ENCODE data around the gene EPHA2. TPM values are rescaled to one million over a fixed set of nuclear protein-coding genes. Genes with fewer than 3 reads are reported as not detected.

EPHA2 gene
- total RNA-seq, 1 donor = 21.0 TPM

DNA sequence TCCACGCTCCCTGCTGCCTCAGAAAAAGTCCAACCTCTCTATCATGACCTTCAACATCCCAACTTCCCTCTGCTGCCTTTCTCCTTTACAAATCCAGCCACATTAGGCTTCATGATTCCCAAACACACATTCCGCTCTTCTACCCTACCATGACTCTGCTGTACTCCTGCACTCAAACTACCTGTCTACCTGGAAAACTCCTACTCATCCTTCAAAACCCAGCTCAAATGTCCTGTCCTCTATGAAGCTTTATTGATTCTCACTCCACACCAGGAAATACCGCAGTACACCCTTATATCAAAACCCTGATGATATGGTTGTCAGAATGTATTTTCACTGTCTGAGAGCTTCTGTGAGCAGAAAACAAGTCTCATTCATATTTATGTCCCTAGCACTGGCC is 47.7 kb upstream of the EPHA2 start:
- H3K27ac ChIP-seq (ENCODE audit: low read depth, low read length) = no peak overlapping the region
- no peaks in the 10 kb centered on the region for H4K20me1 ChIP-seq (ENCODE audit: insufficient read depth, low read length)
- no peak overlapping the region for H2AFZ ChIP-seq (ENCODE audit: low read length)
- TF ChIP-seq, protein P1, sequence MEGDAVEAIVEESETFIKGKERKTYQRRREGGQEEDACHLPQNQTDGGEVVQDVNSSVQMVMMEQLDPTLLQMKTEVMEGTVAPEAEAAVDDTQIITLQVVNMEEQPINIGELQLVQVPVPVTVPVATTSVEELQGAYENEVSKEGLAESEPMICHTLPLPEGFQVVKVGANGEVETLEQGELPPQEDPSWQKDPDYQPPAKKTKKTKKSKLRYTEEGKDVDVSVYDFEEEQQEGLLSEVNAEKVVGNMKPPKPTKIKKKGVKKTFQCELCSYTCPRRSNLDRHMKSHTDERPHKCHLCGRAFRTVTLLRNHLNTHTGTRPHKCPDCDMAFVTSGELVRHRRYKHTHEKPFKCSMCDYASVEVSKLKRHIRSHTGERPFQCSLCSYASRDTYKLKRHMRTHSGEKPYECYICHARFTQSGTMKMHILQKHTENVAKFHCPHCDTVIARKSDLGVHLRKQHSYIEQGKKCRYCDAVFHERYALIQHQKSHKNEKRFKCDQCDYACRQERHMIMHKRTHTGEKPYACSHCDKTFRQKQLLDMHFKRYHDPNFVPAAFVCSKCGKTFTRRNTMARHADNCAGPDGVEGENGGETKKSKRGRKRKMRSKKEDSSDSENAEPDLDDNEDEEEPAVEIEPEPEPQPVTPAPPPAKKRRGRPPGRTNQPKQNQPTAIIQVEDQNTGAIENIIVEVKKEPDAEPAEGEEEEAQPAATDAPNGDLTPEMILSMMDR (IDR thresholded peaks at IDR 0.05; ENCODE audit: extremely low read depth, low read depth, low read length) = no peak
- H3K36me3 ChIP-seq (ENCODE audit: insufficient read depth, low read length) = no peaks in the 10 kb centered on the region
- H3K9me3 ChIP-seq (ENCODE audit: low read depth, low read length) = no peaks in the 10 kb centered on the region
- H3K27me3 ChIP-seq (ENCODE audit: insufficient read depth, low read length) = no peaks in the 10 kb centered on the region
- no peak overlapping the region for H3K4me3 ChIP-seq (ENCODE audit: insufficient read depth, low read length)
- DNase-seq (ENCODE audit: insufficient read length, low spot score, missing footprints) = peak; percentile 27
- H3K79me2 ChIP-seq (ENCODE audit: insufficient read depth, low read length) = no peaks in the 10 kb centered on the region
- H3K4me2 ChIP-seq (ENCODE audit: insufficient read depth, low read length) = no peak overlapping the region
- H3K4me1 ChIP-seq (ENCODE audit: insufficient read depth, low read length) = peaks cover 8% of the 10 kb centered on the region

DNA sequence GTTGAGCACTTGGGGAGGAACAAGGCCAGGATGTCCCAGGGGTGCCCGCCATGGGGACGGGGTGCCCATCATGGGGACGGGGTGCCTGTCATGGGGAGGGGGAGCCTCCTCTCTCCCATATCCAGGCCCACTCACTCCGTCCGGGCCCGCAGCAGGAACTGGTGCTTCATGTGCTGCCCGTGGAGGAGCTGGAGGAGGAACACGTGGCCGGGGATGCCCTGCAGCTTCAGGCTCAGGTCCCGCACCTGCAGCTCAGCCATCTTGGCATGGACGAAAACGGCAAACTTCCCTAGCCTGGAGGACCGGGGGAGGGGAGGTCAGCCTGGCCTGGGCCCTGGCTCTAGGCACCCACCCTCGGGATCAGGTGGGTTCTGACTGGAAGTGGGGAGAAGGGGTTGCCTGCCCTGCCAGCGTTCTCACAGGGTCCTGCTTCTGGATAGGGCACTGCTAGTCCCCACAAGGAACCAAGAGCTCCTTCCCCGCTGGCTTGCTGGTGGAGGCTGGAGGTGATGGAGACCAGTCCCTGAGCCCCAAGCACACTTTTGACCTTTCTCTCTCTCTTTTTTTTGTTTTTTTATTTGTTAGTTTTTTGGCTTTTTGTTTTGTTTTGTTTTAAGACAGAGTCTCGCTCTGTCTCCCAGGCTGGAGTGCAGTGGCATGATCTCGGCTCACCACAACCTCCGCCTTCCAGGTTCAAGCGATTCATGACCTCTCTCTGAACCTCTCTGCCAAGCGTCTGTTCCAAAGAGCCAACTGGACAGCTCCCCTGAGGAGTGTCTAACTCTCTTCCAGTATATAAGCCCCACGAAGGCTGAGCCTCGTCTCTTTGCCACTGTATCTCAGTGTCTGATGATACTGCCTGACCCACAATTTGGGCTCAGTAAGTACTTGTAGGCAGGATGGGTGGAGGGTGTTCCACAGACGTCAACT is 46.7 kb upstream of the EPHA2 start:
- Histone ChIP-seq H2AFZ (ENCODE audit: low read length) (no peak overlapping the region), H3K36me3 (ENCODE audit: insufficient read depth, low read length) (no peaks in the 10 kb centered on the region), H4K20me1 (ENCODE audit: insufficient read depth, low read length) (no peaks in the 10 kb centered on the region), H3K27ac (ENCODE audit: low read depth, low read length) (no peak overlapping the region), H3K9me3 (ENCODE audit: low read depth, low read length) (no peaks in the 10 kb centered on the region), H3K4me2 (ENCODE audit: insufficient read depth, low read length) (no peak overlapping the region), H3K4me1 (ENCODE audit: insufficient read depth, low read length) (peaks cover 8% of the 10 kb centered on the region), H3K4me3 (ENCODE audit: insufficient read depth, low read length) (no peak overlapping the region), H3K79me2 (ENCODE audit: insufficient read depth, low read length) (no peaks in the 10 kb centered on the region), H3K27me3 (ENCODE audit: insufficient read depth, low read length) (no peaks in the 10 kb centered on the region)
- peak; percentile 39 for DNase-seq (ENCODE audit: insufficient read length, low spot score, missing footprints)
- TF ChIP-seq, protein P1 (IDR thresholded peaks at IDR 0.05; ENCODE audit: extremely low read depth, low read depth, low read length) = no peak

DNA sequence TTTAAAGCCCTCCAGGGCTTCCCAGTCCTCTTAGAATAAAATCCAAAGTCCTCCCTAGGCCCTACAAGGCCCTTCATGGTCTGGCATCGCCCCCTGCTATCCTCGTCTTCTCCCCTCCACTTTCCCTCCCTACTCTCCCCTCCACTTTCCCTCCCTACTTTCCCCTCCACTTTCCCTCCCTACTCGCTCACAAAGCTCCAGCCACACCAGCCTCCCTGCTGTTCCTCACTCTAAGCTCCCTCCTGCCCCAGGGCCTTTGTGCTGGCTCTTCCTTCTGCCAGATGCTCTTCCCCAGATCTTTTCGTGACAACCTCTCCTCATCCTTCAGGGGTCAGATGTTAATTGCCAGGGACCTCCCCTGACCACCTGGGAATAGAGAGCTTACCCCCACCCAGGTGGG is 43.8 kb upstream of the EPHA2 start:
- H3K4me3 ChIP-seq (ENCODE audit: insufficient read depth, low read length) = no peak overlapping the region
- no peak overlapping the region for H3K4me2 ChIP-seq (ENCODE audit: insufficient read depth, low read length)
- no peaks in the 10 kb centered on the region for H3K9me3 ChIP-seq (ENCODE audit: low read depth, low read length)
- no peaks in the 10 kb centered on the region for H3K36me3 ChIP-seq (ENCODE audit: insufficient read depth, low read length)
- H3K79me2 ChIP-seq (ENCODE audit: insufficient read depth, low read length) = no peaks in the 10 kb centered on the region
- no peaks in the 10 kb centered on the region for H3K27me3 ChIP-seq (ENCODE audit: insufficient read depth, low read length)
- no peak for DNase-seq (ENCODE audit: insufficient read length, low spot score, missing footprints)
- TF ChIP-seq, protein P1 (IDR thresholded peaks at IDR 0.05; ENCODE audit: extremely low read depth, low read depth, low read length) = no peak
- H2AFZ ChIP-seq (ENCODE audit: low read length) = no peak overlapping the region
- H3K4me1 ChIP-seq (ENCODE audit: insufficient read depth, low read length) = no peaks in the 10 kb centered on the region
- no peaks in the 10 kb centered on the region for H4K20me1 ChIP-seq (ENCODE audit: insufficient read depth, low read length)
- no peak overlapping the region for H3K27ac ChIP-seq (ENCODE audit: low read depth, low read length)

GRCh38 chr1:16199157-16199501 is 43.3 kb upstream of the EPHA2 start:
- no peaks in the 10 kb centered on the region for H3K79me2 ChIP-seq (ENCODE audit: insufficient read depth, low read length)
- no peaks in the 10 kb centered on the region for H3K27me3 ChIP-seq (ENCODE audit: insufficient read depth, low read length)
- DNase-seq (ENCODE audit: insufficient read length, low spot score, missing footprints) = peak; percentile 0
- H3K9me3 ChIP-seq (ENCODE audit: low read depth, low read length) = no peaks in the 10 kb centered on the region
- H4K20me1 ChIP-seq (ENCODE audit: insufficient read depth, low read length) = no peaks in the 10 kb centered on the region
- no peak overlapping the region for H3K27ac ChIP-seq (ENCODE audit: low read depth, low read length)
- H3K4me2 ChIP-seq (ENCODE audit: insufficient read depth, low read length) = no peak overlapping the region
- no peak overlapping the region for H3K4me3 ChIP-seq (ENCODE audit: insufficient read depth, low read length)
- H3K36me3 ChIP-seq (ENCODE audit: insufficient read depth, low read length) = no peaks in the 10 kb centered on the region
- no peak overlapping the region for H2AFZ ChIP-seq (ENCODE audit: low read length)
- H3K4me1 ChIP-seq (ENCODE audit: insufficient read depth, low read length) = no peaks in the 10 kb centered on the region
- TF ChIP-seq, protein P1 (IDR thresholded peaks at IDR 0.05; ENCODE audit: extremely low read depth, low read depth, low read length) = no peak

All from osteoblast (primary cell).